ENCODE measurements around the gene MINK1.
"Not testable (repeated sequence)": the region's sequence is repeated elsewhere in the genome, so short reads cannot be mapped to it uniquely, and the experiment has no call there.

The MINK1 gene

GRCh38 chr17:4857347-4857746 is 24.2 kb downstream of the MINK1 start:
- not testable (repeated sequence) for H3K4me3 ChIP-seq (ENCODE audit: low read length); H3K36me3 ChIP-seq (ENCODE audit: insufficient read depth, low read length); H2AFZ ChIP-seq (ENCODE audit: low read depth, low read length); H3K27me3 ChIP-seq (ENCODE audit: insufficient read depth, low read length); H3K9me3 ChIP-seq (ENCODE audit: low read length)
- H3K4me1 ChIP-seq (ENCODE audit: insufficient read depth, low read length): peaks cover 25% of the 10 kb centered on the region

GRCh38 chr17:4858068-4858881 is 25.1 kb downstream of the MINK1 start:
- H3K27me3 ChIP-seq (ENCODE audit: insufficient read depth, low read length): no peaks in the 10 kb centered on the region
- H3K4me3 ChIP-seq (ENCODE audit: low read length): no peak overlapping the region
- H3K9me3 ChIP-seq (ENCODE audit: low read length): no peaks in the 10 kb centered on the region
- peaks cover 4% of the 10 kb centered on the region for H3K36me3 ChIP-seq (ENCODE audit: insufficient read depth, low read length)
- H2AFZ ChIP-seq (ENCODE audit: low read depth, low read length): no peak overlapping the region
- H3K4me1 ChIP-seq (ENCODE audit: insufficient read depth, low read length): peaks cover 25% of the 10 kb centered on the region

- H3K4me1 ChIP-seq (ENCODE audit: insufficient read depth, low read length): peaks cover 22% of the 10 kb centered on the region
- H2AFZ ChIP-seq (ENCODE audit: low read depth, low read length): no peak overlapping the region
- H3K36me3 ChIP-seq (ENCODE audit: insufficient read depth, low read length): peaks cover 4% of the 10 kb centered on the region
- no peaks in the 10 kb centered on the region for H3K27me3 ChIP-seq (ENCODE audit: insufficient read depth, low read length)
- no peaks in the 10 kb centered on the region for H3K9me3 ChIP-seq (ENCODE audit: low read length)
- H3K4me3 ChIP-seq (ENCODE audit: low read length): no peak overlapping the region
Observed at GRCh38 chr17:4858882-4859260, 25.7 kb downstream of the MINK1 start.

GRCh38 chr17:4859816-4860625 is 26.9 kb downstream of the MINK1 start:
- Histone ChIP-seq H3K4me1 (ENCODE audit: insufficient read depth, low read length) (peaks cover 13% of the 10 kb centered on the region), H2AFZ (ENCODE audit: low read depth, low read length) (no peak overlapping the region), H3K9me3 (ENCODE audit: low read length) (no peaks in the 10 kb centered on the region), H3K27me3 (ENCODE audit: insufficient read depth, low read length) (no peaks in the 10 kb centered on the region), H3K4me3 (ENCODE audit: low read length) (no peak overlapping the region), H3K36me3 (ENCODE audit: insufficient read depth, low read length) (peaks cover 4% of the 10 kb centered on the region)

GRCh38 chr17:4860651-4861050 is 27.5 kb downstream of the MINK1 start:
- H2AFZ ChIP-seq (ENCODE audit: low read depth, low read length): no peak overlapping the region
- no peaks in the 10 kb centered on the region for H3K9me3 ChIP-seq (ENCODE audit: low read length)
- H3K27me3 ChIP-seq (ENCODE audit: insufficient read depth, low read length): no peaks in the 10 kb centered on the region
- H3K36me3 ChIP-seq (ENCODE audit: insufficient read depth, low read length): peaks cover 4% of the 10 kb centered on the region
- H3K4me3 ChIP-seq (ENCODE audit: low read length): no peak overlapping the region
- H3K4me1 ChIP-seq (ENCODE audit: insufficient read depth, low read length): peaks cover 13% of the 10 kb centered on the region

- no peak overlapping the region for H3K4me3 ChIP-seq (ENCODE audit: low read length)
- H3K4me1 ChIP-seq (ENCODE audit: insufficient read depth, low read length): peaks cover 13% of the 10 kb centered on the region
- H3K27me3 ChIP-seq (ENCODE audit: insufficient read depth, low read length): no peaks in the 10 kb centered on the region
- peaks cover 4% of the 10 kb centered on the region for H3K36me3 ChIP-seq (ENCODE audit: insufficient read depth, low read length)
- H2AFZ ChIP-seq (ENCODE audit: low read depth, low read length): no peak overlapping the region
- no peaks in the 10 kb centered on the region for H3K9me3 ChIP-seq (ENCODE audit: low read length)
Observed at GRCh38 chr17:4861052-4861451, 27.9 kb downstream of the MINK1 start.

GRCh38 chr17:4862720-4863119 is 29.6 kb downstream of the MINK1 start:
- peaks cover 10% of the 10 kb centered on the region for H3K4me1 ChIP-seq (ENCODE audit: insufficient read depth, low read length)
- H3K27me3 ChIP-seq (ENCODE audit: insufficient read depth, low read length): no peaks in the 10 kb centered on the region
- H3K9me3 ChIP-seq (ENCODE audit: low read length): no peaks in the 10 kb centered on the region
- H2AFZ ChIP-seq (ENCODE audit: low read depth, low read length): no peak overlapping the region
- H3K36me3 ChIP-seq (ENCODE audit: insufficient read depth, low read length): peaks cover 4% of the 10 kb centered on the region
- H3K4me3 ChIP-seq (ENCODE audit: low read length): no peak overlapping the region

GRCh38 chr17:4863321-4863720 is 30.2 kb downstream of the MINK1 start:
- no peaks in the 10 kb centered on the region for H3K27me3 ChIP-seq (ENCODE audit: insufficient read depth, low read length)
- H3K4me3 ChIP-seq (ENCODE audit: low read length): no peak overlapping the region
- H3K4me1 ChIP-seq (ENCODE audit: insufficient read depth, low read length): peaks cover 4% of the 10 kb centered on the region
- H2AFZ ChIP-seq (ENCODE audit: low read depth, low read length): no peak overlapping the region
- peaks cover 4% of the 10 kb centered on the region for H3K36me3 ChIP-seq (ENCODE audit: insufficient read depth, low read length)
- no peaks in the 10 kb centered on the region for H3K9me3 ChIP-seq (ENCODE audit: low read length)

- H3K27me3 ChIP-seq (ENCODE audit: insufficient read depth, low read length); H3K36me3 ChIP-seq (ENCODE audit: insufficient read depth, low read length); H3K4me1 ChIP-seq (ENCODE audit: insufficient read depth, low read length); H3K9me3 ChIP-seq (ENCODE audit: low read length); H2AFZ ChIP-seq (ENCODE audit: low read depth, low read length); H3K4me3 ChIP-seq (ENCODE audit: low read length): not testable (repeated sequence)
Observed at GRCh38 chr17:4867535-4867934, 34.4 kb downstream of the MINK1 start.

- H2AFZ ChIP-seq (ENCODE audit: low read depth, low read length): not testable (repeated sequence)
Observed at GRCh38 chr17:4869058-4869998, 36.2 kb downstream of the MINK1 start.

GRCh38 chr17:4870855-4871254 is 37.7 kb downstream of the MINK1 start:
- no peak overlapping the region for H2AFZ ChIP-seq (ENCODE audit: low read depth, low read length)
- H3K36me3 ChIP-seq (ENCODE audit: insufficient read depth, low read length): no peaks in the 10 kb centered on the region
- no peaks in the 10 kb centered on the region for H3K27me3 ChIP-seq (ENCODE audit: insufficient read depth, low read length)
- H3K9me3 ChIP-seq (ENCODE audit: low read length): no peaks in the 10 kb centered on the region
- no peaks in the 10 kb centered on the region for H3K4me1 ChIP-seq (ENCODE audit: insufficient read depth, low read length)
- H3K4me3 ChIP-seq (ENCODE audit: low read length): no peak overlapping the region

More at GRCh38 chr17:4869058-4869998, 36.2 kb downstream of the MINK1 start:
- not testable (repeated sequence) for H3K27me3 ChIP-seq (ENCODE audit: insufficient read depth, low read length); H3K36me3 ChIP-seq (ENCODE audit: insufficient read depth, low read length); H3K9me3 ChIP-seq (ENCODE audit: low read length); H3K4me3 ChIP-seq (ENCODE audit: low read length); H3K4me1 ChIP-seq (ENCODE audit: insufficient read depth, low read length)

GRCh38 chr17:4872786-4873185 is 39.6 kb downstream of the MINK1 start:
- no peaks in the 10 kb centered on the region for H3K4me1 ChIP-seq (ENCODE audit: insufficient read depth, low read length)
- no peaks in the 10 kb centered on the region for H3K9me3 ChIP-seq (ENCODE audit: low read length)

GRCh38 chr17:4877089-4877488 is 43.9 kb downstream of the MINK1 start:
- Histone ChIP-seq H3K4me1 (ENCODE audit: insufficient read depth, low read length) (no peaks in the 10 kb centered on the region), H3K4me3 (ENCODE audit: low read length) (no peak overlapping the region), H3K27me3 (ENCODE audit: insufficient read depth, low read length) (no peaks in the 10 kb centered on the region), H3K36me3 (ENCODE audit: insufficient read depth, low read length) (peaks cover 15% of the 10 kb centered on the region), H2AFZ (ENCODE audit: low read depth, low read length) (no peak overlapping the region), H3K9me3 (ENCODE audit: low read length) (no peaks in the 10 kb centered on the region)

More at GRCh38 chr17:4872786-4873185, 39.6 kb downstream of the MINK1 start:
- no peaks in the 10 kb centered on the region for H3K27me3 ChIP-seq (ENCODE audit: insufficient read depth, low read length)
- no peaks in the 10 kb centered on the region for H3K36me3 ChIP-seq (ENCODE audit: insufficient read depth, low read length)
- H3K4me3 ChIP-seq (ENCODE audit: low read length): no peak overlapping the region
- no peak overlapping the region for H2AFZ ChIP-seq (ENCODE audit: low read depth, low read length)

Measured in neuron (in vitro differentiated cells).